WTC11 (cell line): Measurements from ENCODE around the gene TSPAN18. TPM values are rescaled to one million over a fixed set of nuclear protein-coding genes. Genes with fewer than 3 reads are reported as not detected.

ENCODE experiments used
- ATAC-seq: fragments of 200-7000 bp; cut with Tn5 transposase; 2 replicates; pipeline ENCODE4 v1.10.0; 2021; ENCODE audit warnings: mild to moderate bottlenecking, moderate library complexity
- CTCF ChIA-PET: fragments of 300-600 bp; sonication (Branson Sonifier 250); formaldehyde crosslinking; loops from one replicate; lab custom pipeline; 2021; ENCODE audit warnings: antibody characterized with exemption; lab: Charles Lee
- POLR2A ChIA-PET: fragments of 350-600 bp; sonication (Branson Sonifier 250); formaldehyde crosslinking; loops from one replicate; lab custom pipeline; 2021; ENCODE audit warnings: antibody characterized with exemption; lab: Charles Lee
- DNase-seq: peaks from one replicate; pipeline ENCODE4 v3.0.0; 2021; ENCODE audit warnings: low spot score
- H3K27ac Mint-ChIP-seq: 2 replicates; pipeline ENCODE4 v1.8.0; 2021; ENCODE audit warnings: mixed read lengths
- H3K27me3 Mint-ChIP-seq: 2 replicates; pipeline ENCODE4 v1.8.0; 2021; ENCODE audit warnings: low read depth, mild to moderate bottlenecking, moderate library complexity, mixed read lengths
- H3K36me3 Mint-ChIP-seq: 2 replicates; pipeline ENCODE4 v1.8.0; 2021; ENCODE audit warnings: mixed read lengths
- H3K4me1 Mint-ChIP-seq: 2 replicates; pipeline ENCODE4 v1.8.0; 2022; ENCODE audit warnings: mixed read lengths
- H3K4me3 Mint-ChIP-seq: 2 replicates; pipeline ENCODE4 v1.8.0; 2021; ENCODE audit warnings: mild to moderate bottlenecking, moderate library complexity, mixed read lengths
- H3K9me3 Mint-ChIP-seq: 2 replicates; pipeline ENCODE4 v1.8.0; 2021; ENCODE audit warnings: mixed read lengths
- EMX1 ChIP-seq: fragments of 250-450 bp; sonication (Bioruptor Pico); IDR thresholded peaks from 2 replicates; pipeline ENCODE4 v1.8.0; 2021; ENCODE audit warnings: mild to moderate bottlenecking
- FOXK1 ChIP-seq: sonication (generic); formaldehyde crosslinking; IDR thresholded peaks from 2 replicates; pipeline ENCODE4 v1.8.0; 2022; ENCODE audit warnings: mild to moderate bottlenecking, moderate library complexity, missing genetic modification reagents
- IRF2 ChIP-seq: sonication (generic); formaldehyde crosslinking; IDR thresholded peaks from 2 replicates; pipeline ENCODE4 v1.8.0; 2022; ENCODE audit warnings: low read depth, missing genetic modification reagents, borderline replicate concordance
- NFATC4 ChIP-seq: fragments of 250-450 bp; sonication (Bioruptor Pico); IDR thresholded peaks from 2 replicates; pipeline ENCODE4 v1.9.0; 2021; ENCODE audit warnings: mild to moderate bottlenecking
- NFYB ChIP-seq: sonication (generic); formaldehyde crosslinking; conservative IDR thresholded peaks from 2 replicates; pipeline ENCODE4 v1.8.0; 2022; ENCODE audit warnings: low read depth, missing genetic modification reagents
- OVOL2 ChIP-seq: fragments of 250-450 bp; sonication (Bioruptor Pico); IDR thresholded peaks from 2 replicates; pipeline ENCODE4 v1.9.0; 2021; ENCODE audit warnings: mild to moderate bottlenecking, borderline replicate concordance
- RORB ChIP-seq: fragments of 250-450 bp; sonication (Bioruptor Pico); IDR thresholded peaks from 2 replicates; pipeline ENCODE4 v1.9.0; 2021; ENCODE audit warnings: mild to moderate bottlenecking
- SOX15 ChIP-seq: fragments of 250-450 bp; sonication (Bioruptor Pico); IDR thresholded peaks from 2 replicates; pipeline ENCODE4 v1.9.0; 2021; ENCODE audit warnings: mild to moderate bottlenecking
- TEAD4 ChIP-seq: sonication (generic); formaldehyde crosslinking; IDR thresholded peaks from 2 replicates; pipeline ENCODE4 v1.8.0; 2022; ENCODE audit warnings: mild to moderate bottlenecking, missing genetic modification reagents
- TP53 ChIP-seq: sonication (generic); formaldehyde crosslinking; IDR thresholded peaks from 2 replicates; pipeline ENCODE4 v1.8.1; 2023; ENCODE audit warnings: mild to moderate bottlenecking, missing genetic modification reagents
- ZBTB21 ChIP-seq: sonication (generic); formaldehyde crosslinking; IDR thresholded peaks from 2 replicates; pipeline ENCODE4 v1.8.1; 2023; ENCODE audit warnings: mild to moderate bottlenecking, missing genetic modification reagents, borderline replicate concordance
- ZNF138 ChIP-seq: sonication (generic); formaldehyde crosslinking; conservative IDR thresholded peaks from 2 replicates; pipeline ENCODE4 v1.8.1; 2022; ENCODE audit warnings: mild to moderate bottlenecking, moderate library complexity, missing genetic modification reagents
- ZNF219 ChIP-seq: sonication (generic); formaldehyde crosslinking; IDR thresholded peaks from 2 replicates; pipeline ENCODE4 v1.8.0; 2023; ENCODE audit warnings: missing genetic modification reagents, mild to moderate bottlenecking, borderline replicate concordance
- total RNA-seq: library from RNA; stranded (reverse); gene quantifications from 3 replicates; pipeline ENCODE4 v1.2.3, GENCODE V29; 2021
- TF ChIP-seq, protein P1 (sequence below): sonication (generic); formaldehyde crosslinking; IDR thresholded peaks from 2 replicates; pipeline ENCODE4 v1.8.1; 2022; ENCODE audit warnings: mild to moderate bottlenecking, missing genetic modification reagents, moderate library complexity, borderline replicate concordance
- TF ChIP-seq, protein P2 (sequence below): sonication (generic); formaldehyde crosslinking; conservative IDR thresholded peaks from 2 replicates; pipeline ENCODE4 v1.8.1; 2022; ENCODE audit warnings: mild to moderate bottlenecking, missing genetic modification reagents
- TF ChIP-seq, protein P3 (sequence below): fragments of 250-450 bp; sonication (Bioruptor Pico); IDR thresholded peaks from 2 replicates; pipeline ENCODE4 v1.9.0; 2021; ENCODE audit warnings: mild to moderate bottlenecking, borderline replicate concordance
- TF ChIP-seq, protein P4 (sequence below): fragments of 250-450 bp; sonication (Bioruptor Pico); IDR thresholded peaks from 2 replicates; pipeline ENCODE4 v1.9.0; 2021; ENCODE audit warnings: moderate library complexity, mild to moderate bottlenecking, inconsistent platforms, borderline replicate concordance
- TF ChIP-seq, protein P5 (sequence below): sonication (generic); formaldehyde crosslinking; IDR thresholded peaks from 2 replicates; pipeline ENCODE4 v1.8.0; 2022; ENCODE audit warnings: mild to moderate bottlenecking, missing genetic modification reagents
- TF ChIP-seq, protein P6 (sequence below): fragments of 250-450 bp; sonication (Bioruptor Pico); IDR thresholded peaks from 2 replicates; pipeline ENCODE4 v1.8.0; 2021; ENCODE audit warnings: mild to moderate bottlenecking
- TF ChIP-seq, protein P7 (sequence below): sonication (generic); formaldehyde crosslinking; IDR thresholded peaks from 2 replicates; pipeline ENCODE4 v1.8.0; 2023; ENCODE audit warnings: missing genetic modification reagents

TSPAN18 gene
- total RNA-seq, 1 experiment from 2014 or later, result 44.7 TPM

DNA sequence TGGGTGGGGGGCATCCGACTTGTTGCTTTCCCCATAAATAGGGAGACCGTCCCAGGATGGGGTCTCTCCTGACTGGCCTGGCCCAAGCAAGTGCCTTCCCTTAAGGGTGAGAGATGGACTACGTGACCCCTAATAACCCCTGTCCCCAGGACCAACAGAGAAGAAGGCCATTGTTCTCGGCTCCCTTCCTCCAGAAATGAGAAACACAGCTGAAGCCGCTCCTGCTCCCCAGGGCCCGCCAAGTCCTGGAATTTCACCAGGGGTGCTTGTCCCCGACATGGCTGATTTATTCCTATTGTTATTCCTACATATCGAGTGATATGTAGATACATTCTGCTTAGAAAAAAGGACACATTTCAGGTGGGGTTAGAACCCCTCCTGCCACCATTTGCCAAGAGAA, 123.2 kb downstream of the TSPAN18 start:
- Mint-ChIP-seq H3K4me3 (no peak overlapping the region), H3K27me3 (0 out of 2 replicates have a peak, but pooled peaks cover 2% of the 10 kb centered on the region), H3K4me1 (peaks cover 37% of the 10 kb centered on the region), H3K27ac (no peak overlapping the region), H3K36me3 (peaks cover 10% of the 10 kb centered on the region), H3K9me3 (peaks cover 11% of the 10 kb centered on the region)
- no peak for TF ChIP-seq IRF2 (CRISPR knock-in tag)
- TF ChIP-seq EMX1 (CRISPR knock-in tag), result no peak
- TF ChIP-seq, protein P1, sequence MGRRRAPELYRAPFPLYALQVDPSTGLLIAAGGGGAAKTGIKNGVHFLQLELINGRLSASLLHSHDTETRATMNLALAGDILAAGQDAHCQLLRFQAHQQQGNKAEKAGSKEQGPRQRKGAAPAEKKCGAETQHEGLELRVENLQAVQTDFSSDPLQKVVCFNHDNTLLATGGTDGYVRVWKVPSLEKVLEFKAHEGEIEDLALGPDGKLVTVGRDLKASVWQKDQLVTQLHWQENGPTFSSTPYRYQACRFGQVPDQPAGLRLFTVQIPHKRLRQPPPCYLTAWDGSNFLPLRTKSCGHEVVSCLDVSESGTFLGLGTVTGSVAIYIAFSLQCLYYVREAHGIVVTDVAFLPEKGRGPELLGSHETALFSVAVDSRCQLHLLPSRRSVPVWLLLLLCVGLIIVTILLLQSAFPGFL, result no peak
- no peak for TF ChIP-seq TP53 (CRISPR knock-in tag)
- no peak for TF ChIP-seq OVOL2 (CRISPR knock-in tag)
- no peak for TF ChIP-seq NFYB (CRISPR knock-in tag)
- TF ChIP-seq, protein P2, sequence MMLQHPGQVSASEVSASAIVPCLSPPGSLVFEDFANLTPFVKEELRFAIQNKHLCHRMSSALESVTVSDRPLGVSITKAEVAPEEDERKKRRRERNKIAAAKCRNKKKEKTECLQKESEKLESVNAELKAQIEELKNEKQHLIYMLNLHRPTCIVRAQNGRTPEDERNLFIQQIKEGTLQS (CRISPR knock-in tag), result no peak
- TF ChIP-seq, protein P3, sequence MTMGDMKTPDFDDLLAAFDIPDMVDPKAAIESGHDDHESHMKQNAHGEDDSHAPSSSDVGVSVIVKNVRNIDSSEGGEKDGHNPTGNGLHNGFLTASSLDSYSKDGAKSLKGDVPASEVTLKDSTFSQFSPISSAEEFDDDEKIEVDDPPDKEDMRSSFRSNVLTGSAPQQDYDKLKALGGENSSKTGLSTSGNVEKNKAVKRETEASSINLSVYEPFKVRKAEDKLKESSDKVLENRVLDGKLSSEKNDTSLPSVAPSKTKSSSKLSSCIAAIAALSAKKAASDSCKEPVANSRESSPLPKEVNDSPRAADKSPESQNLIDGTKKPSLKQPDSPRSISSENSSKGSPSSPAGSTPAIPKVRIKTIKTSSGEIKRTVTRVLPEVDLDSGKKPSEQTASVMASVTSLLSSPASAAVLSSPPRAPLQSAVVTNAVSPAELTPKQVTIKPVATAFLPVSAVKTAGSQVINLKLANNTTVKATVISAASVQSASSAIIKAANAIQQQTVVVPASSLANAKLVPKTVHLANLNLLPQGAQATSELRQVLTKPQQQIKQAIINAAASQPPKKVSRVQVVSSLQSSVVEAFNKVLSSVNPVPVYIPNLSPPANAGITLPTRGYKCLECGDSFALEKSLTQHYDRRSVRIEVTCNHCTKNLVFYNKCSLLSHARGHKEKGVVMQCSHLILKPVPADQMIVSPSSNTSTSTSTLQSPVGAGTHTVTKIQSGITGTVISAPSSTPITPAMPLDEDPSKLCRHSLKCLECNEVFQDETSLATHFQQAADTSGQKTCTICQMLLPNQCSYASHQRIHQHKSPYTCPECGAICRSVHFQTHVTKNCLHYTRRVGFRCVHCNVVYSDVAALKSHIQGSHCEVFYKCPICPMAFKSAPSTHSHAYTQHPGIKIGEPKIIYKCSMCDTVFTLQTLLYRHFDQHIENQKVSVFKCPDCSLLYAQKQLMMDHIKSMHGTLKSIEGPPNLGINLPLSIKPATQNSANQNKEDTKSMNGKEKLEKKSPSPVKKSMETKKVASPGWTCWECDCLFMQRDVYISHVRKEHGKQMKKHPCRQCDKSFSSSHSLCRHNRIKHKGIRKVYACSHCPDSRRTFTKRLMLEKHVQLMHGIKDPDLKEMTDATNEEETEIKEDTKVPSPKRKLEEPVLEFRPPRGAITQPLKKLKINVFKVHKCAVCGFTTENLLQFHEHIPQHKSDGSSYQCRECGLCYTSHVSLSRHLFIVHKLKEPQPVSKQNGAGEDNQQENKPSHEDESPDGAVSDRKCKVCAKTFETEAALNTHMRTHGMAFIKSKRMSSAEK (CRISPR knock-in tag), result no peak
- TF ChIP-seq SOX15, result no peak
- no peak for TF ChIP-seq ZNF219 (CRISPR knock-in tag)
- TF ChIP-seq ZBTB21 (CRISPR knock-in tag), result no peak
- POLR2A ChIA-PET, result no interaction called here
- DNase-seq, result no peak
- CTCF ChIA-PET, result no interaction called here
- no peak for ATAC-seq

DNA sequence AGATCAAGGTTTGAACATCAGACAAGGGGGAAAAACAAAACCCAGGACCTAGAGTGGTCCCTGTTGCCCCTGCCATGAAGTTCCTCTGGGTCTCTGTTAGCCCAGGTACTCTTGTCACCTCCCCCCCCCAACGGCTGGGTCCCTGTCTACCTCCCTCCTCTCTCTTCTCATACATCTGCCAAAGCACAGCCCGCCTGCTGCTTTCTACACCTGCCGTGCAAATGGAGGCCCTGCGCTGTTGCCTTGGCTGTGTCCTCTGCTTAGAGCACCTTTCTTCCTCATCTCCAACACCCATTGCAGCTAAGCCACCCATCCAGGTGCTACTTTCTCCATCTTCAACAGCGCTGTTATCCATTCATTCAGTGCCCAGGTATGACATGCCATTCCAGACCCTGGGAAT, 124.7 kb downstream of the TSPAN18 start:
- TF ChIP-seq, protein P4, sequence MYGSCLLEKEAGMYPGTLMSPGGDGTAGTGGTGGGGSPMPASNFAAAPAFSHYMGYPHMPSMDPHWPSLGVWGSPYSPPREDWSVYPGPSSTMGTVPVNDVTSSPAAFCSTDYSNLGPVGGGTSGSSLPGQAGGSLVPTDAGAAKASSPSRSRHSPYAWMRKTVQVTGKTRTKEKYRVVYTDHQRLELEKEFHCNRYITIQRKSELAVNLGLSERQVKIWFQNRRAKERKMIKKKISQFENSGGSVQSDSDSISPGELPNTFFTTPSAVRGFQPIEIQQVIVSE (CRISPR knock-in tag), result no peak
- TF ChIP-seq FOXK1 (CRISPR knock-in tag), result no peak
- TF ChIP-seq TEAD4 (CRISPR knock-in tag), result no peak
- TF ChIP-seq, protein P1, result no peak
- no peak for TF ChIP-seq RORB
- no peak for TF ChIP-seq ZNF138 (CRISPR knock-in tag)
- no peak for TF ChIP-seq NFATC4 (CRISPR knock-in tag)
- TF ChIP-seq, protein P5, sequence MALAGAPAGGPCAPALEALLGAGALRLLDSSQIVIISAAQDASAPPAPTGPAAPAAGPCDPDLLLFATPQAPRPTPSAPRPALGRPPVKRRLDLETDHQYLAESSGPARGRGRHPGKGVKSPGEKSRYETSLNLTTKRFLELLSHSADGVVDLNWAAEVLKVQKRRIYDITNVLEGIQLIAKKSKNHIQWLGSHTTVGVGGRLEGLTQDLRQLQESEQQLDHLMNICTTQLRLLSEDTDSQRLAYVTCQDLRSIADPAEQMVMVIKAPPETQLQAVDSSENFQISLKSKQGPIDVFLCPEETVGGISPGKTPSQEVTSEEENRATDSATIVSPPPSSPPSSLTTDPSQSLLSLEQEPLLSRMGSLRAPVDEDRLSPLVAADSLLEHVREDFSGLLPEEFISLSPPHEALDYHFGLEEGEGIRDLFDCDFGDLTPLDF (CRISPR knock-in tag), result no peak
- TF ChIP-seq, protein P6, sequence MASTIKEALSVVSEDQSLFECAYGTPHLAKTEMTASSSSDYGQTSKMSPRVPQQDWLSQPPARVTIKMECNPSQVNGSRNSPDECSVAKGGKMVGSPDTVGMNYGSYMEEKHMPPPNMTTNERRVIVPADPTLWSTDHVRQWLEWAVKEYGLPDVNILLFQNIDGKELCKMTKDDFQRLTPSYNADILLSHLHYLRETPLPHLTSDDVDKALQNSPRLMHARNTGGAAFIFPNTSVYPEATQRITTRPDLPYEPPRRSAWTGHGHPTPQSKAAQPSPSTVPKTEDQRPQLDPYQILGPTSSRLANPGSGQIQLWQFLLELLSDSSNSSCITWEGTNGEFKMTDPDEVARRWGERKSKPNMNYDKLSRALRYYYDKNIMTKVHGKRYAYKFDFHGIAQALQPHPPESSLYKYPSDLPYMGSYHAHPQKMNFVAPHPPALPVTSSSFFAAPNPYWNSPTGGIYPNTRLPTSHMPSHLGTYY, result no peak
- TF ChIP-seq, protein P7, sequence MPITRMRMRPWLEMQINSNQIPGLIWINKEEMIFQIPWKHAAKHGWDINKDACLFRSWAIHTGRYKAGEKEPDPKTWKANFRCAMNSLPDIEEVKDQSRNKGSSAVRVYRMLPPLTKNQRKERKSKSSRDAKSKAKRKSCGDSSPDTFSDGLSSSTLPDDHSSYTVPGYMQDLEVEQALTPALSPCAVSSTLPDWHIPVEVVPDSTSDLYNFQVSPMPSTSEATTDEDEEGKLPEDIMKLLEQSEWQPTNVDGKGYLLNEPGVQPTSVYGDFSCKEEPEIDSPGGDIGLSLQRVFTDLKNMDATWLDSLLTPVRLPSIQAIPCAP (CRISPR knock-in tag), result no peak
- ATAC-seq, result no peak
- POLR2A ChIA-PET, result interaction anchor here (1.2 kb wide), 1 partner anchor 48 kb away, joined by 3 read pairs; no protein-coding TSS in a partner anchor
- Mint-ChIP-seq H3K36me3 (peaks cover 10% of the 10 kb centered on the region), H3K4me3 (no peak overlapping the region), H3K27me3 (peaks cover 2% of the 10 kb centered on the region; the same call in 1 of the 2 replicates), H3K27ac (no peak overlapping the region), H3K4me1 (peaks cover 37% of the 10 kb centered on the region), H3K9me3 (peaks cover 11% of the 10 kb centered on the region)
- CTCF ChIA-PET, result no interaction called here
- no peak for DNase-seq
